T1000 (cell line): Measurements from ENCODE around the gene MYO18B.

Experiments
- DNase-seq: peaks from one replicate; lab custom pipeline; 2025; ENCODE audit warnings: mixed read lengths; lab: John Stamatoyannopoulos, UW

The MYO18B gene

DNA sequence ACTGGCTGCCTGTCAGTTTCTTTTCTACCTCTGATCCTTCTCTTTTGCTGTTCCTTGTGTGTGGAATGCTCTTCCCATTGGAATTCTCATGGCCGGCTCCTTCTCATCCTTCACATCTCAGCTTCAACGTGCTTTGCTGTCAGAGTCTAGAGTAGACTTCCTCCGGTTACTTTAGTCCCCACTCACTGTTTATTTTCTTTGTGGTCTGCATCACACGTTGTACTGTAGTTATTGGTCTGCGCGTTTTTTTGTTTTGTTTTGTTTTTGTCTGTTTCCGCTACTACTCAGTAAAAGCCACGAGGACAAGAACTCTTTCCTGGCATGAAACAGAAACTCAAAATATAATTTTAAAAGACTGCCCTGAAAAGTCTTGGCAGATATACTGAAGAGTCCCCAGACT, 305.9 kb downstream of the MYO18B start:
- no peak for DNase-seq

DNA sequence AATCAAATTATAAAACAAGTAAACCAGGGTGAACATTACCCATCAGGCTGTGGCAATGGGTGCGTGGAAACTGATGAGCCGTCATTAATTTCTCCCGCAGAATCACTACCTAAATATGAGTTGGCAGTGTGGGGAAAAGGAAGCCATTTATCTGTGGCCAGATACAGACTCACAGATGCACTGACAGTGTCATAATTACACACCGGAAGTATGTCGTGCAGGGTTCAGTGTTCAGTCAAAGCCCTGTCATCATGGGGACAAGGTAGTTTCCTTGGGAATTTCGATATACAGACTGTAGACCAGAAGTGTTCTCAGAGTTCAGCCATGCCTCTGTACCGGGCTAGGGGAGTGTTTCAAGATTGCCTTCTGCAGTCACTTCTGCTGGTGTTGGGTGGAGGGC, 308.1 kb downstream of the MYO18B start:
- no peak for DNase-seq

DNA sequence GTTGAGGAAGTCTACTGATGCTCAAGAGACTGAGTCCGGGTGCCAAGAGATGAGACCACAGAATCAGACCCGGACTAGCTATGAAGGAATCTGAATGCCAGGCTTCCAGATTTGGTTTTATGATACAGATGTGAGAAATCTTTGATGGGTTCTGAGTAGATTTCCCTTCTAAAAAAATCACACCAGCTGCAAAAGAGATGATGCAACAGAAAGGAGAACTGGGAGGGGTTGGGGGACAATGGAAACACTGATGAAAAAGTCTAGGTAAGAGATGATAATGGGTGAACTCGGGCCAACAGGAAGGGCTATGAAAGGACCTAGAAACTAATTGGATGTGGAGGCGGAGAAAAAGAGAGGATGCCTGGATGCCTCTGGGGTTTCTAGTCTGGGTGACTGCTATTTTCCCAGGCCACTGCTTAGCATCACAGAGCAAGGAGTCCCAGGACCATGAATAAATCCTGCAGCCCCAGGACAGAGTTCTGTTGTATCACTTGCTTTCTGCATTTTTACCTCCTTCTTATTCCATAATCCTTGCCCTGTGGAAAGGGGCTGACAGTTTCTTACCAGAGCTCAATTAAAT, 311.8 kb downstream of the MYO18B start:
- no peak for DNase-seq

DNA sequence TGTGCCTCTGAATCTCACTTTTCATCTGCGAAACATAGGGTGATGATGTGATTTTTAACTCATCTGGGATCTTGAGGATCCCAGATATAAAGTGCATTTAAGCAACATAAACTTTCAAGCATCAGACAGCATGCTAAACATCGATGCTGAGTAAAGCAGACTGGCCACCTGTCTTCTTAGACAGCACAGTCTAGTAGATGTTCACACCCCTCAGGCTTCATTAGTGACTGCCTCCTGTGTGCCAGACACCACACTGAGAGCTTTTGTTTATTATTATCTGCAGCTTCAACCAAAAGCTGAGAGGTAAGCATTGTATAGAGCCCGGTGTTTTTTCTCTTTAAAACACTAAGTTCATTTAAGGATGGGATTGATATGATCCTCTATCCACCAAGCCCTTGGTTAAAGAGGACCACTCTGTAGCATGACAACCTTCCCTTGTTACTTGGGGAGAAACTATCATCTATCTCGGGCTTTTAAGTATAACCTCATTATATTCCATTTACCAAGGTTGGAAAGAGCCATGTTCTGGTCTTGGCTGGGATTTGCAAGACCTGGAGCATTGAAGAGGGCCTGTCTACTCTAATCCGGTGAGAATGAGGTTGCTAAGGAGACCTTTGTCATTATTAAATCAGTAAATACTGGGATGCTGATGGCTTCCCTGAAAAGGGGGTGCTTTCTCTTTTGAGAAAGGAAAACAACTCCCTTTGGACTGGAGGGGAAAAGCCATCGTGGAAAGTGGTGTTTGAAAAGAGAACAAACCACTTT, 313.0 kb downstream of the MYO18B start:
- DNase-seq: no peak

DNA sequence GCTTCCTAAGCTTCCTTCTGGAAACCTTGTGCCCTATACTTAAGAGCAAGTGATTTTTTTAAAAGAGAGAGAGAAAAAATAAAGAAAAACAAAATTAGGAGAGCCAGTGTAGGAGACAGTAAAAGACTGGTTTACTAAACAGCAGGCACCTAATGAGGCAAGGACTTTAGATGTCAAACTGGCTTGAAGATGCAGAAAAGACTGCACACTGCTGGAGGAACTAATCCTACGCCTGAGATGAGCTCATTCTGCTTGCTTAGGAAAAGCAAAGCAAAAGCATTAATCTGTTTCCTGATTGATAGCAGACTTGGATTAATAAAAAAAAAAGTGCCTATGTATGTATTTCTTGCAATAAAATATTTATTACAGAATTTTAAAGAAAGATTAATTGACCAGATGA, 313.7 kb downstream of the MYO18B start:
- DNase-seq: no peak

DNA sequence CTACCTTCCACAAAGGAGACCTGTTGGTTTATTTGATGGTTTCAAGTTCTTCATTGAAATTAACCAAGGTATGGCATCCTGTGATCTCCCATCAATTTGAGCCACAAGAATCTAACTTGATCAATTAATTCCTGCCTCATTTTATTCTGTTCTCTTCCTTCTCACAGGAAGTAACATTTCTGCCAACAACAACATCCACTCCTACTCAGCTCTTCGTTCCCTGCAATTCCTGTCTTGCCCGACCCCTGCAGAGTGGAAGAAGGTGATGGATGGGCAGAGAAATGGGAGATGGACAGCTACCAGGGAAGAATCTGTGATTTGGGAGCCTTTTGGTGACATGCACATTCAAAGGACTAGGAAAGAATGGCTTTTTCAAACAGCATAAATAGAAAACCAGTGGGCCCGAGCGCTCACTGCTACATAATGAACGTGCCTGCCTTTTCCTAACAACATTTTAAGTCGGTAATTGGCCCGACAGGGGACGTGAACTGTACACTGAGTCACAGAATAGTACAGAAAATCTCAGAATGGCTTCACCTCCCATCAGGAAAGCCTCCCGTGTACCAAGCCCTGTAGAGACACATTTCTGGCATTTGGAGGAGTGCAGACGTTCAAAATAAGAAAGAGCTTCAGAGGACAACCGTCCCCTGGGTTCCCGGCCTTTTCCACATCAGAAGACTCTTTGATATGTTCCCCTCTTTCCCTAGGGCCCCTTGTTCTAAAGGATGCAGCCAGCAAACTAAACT, 314.6 kb downstream of the MYO18B start:
- no peak for DNase-seq

DNA sequence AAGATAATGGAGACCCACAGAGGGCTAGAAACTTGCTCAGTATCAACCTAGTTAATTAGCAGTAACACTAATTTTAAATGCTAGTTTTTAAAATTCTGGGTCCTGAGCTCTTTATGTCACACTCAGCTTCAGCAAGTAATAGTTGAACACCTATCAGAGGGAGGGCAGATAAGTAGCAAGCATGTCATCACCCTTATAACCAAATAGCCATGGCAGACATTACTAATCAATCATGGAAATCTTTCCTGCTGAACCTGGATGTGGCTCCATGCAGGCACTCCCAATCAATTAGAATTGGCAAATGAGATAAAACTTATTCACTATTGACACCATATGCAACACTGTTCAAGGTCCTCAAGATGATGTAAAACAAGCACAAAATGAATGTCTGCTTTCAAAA, 315.7 kb downstream of the MYO18B start:
- DNase-seq: no peak

DNA sequence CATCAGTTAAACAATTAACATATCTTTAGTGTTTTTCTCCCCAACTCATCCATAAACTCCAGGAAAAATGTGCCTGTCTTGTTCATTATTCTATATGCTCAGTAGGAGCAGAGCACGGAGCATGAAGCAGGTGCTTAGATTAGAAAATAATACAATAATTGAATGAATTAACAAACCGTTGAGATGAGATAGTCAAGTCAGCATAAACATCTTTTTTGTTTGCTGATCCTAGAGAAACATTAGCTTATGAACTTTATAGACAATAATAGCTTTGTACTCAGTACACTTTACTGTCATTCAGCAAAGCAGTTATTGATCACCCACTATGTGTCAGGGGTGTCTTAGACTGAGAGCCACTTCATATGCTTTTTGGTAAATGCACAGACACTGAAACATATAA, 322.1 kb downstream of the MYO18B start:
- DNase-seq: no peak

DNA sequence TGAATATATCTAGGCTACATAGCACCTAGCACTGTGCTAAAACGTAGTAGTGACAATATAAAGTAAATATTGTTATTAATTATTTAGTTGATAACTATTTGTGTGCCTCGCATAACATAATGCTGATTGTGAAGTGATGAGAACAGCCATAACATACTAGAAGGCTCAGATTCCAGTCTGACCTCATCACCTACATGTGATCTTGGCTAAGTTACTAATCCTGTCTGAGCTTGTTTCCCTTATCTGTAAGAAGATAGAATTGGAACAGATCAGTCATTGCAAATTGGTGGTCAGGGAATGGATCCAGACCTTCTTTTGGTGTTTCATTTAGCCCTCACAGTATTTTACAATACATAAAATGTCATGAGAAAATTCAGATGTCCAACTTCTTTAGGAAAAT, 323.9 kb downstream of the MYO18B start:
- DNase-seq: no peak

DNA sequence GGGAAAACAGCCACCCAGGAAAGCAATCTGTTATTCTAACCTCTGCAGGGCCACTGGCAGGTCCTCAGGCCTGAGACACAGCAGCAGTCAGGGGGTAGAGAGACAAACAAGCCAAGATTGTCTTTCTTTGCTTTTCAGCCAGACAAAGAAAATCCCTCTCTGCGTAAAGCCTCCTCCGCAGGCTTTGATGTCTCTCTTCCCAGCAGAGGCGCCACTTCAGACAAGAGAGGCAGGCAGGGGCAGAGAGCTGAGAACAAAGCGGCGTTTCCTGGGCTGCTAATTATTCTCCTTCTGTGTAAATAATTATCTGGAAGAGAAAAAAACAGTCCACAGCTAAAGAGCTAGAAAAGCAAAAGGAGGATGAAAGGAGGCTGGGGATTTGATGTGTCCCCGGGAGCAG, 324.5 kb downstream of the MYO18B start:
- no peak for DNase-seq

DNA sequence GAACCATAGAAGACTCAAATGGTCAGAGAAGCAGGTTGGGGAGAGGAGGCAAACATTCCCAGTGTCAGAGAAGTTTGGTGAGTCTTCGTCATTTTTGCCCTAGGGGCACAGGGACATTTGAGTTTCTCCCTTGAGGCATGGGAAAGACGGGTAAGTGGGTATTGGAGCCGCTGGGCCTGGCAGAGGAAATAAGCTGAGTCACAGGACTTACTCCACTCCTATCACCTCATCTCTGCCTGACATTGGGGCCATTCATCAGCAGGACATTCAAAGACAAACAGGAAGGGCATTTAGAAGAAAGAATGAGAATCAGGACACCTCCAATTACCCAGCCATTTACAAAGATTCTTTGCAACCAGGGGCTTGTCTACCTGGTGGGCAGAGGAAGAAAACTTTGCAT, 326.6 kb downstream of the MYO18B start:
- DNase-seq: no peak

DNA sequence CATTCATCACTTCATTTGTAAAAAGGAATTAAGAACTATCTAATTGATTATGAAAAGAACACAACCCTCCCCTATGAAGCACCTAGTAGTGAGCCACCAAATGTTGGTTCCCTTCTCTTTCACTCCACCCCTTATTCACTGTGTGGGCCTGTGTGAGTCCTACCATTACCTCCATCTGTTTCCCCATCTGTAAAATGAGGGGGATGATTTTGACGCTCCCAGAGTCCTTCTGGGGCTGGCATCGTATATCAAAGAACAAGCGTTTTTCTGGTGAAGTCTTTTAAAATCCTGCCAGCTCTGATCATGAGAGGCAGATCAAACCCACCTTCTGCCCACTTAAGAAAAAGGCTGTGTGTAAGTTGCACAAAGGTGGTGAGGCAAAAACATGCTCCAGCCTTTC, 330.6 kb downstream of the MYO18B start:
- no peak for DNase-seq

DNA sequence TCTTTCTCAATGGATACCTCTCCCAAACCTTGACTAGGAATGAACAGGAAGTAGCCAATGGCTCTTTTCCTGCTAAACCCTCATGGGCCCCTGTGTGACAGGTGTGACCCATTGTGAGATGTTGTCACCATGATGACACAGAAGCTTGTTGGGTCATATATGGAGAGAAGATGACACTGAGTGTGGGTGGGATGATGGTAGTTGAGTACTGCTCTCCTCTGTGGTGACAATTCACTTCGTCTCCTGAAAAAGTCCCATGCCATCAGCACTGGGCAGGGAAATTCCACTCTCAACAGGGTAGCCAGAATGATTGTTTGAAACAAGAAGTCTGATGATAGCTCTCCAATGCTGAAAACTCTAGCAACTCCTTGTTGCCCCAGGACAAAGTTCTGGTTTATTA, 333.3 kb downstream of the MYO18B start:
- DNase-seq: no peak

DNA sequence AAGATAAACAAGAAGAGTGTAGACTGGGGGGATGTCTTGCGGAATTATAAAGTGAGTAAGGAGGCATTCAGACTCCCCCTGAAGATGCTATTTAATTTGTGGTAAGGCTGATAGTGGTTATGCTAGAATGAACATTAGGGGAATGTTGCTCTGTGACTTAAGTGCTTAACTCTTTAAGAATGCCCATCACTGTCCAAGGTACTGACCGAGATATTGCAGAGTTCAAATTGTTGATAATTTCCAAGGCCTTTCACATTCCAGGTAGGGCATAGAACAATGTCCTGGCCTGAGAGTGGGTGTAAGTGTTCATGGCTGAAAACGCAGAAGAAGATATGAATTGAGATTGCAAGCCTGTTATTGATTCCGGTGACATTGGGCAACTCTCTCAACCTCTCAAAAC, 337.0 kb downstream of the MYO18B start:
- DNase-seq: no peak
